A375 (cell line): ENCODE results near the gene SDHA. TPM values are rescaled to one million over a fixed set of nuclear protein-coding genes. Genes with fewer than 3 reads are reported as not detected.

Experiments used
- total RNA-seq: library from RNA; depleted of rRNA; stranded (reverse); fragments of >200 nt; shearing (Covaris generic); gene quantifications from 2 replicates; pipeline ENCODE4 v1.2.3, GENCODE V29; 2014; rRNA removed

SDHA gene
- total RNA-seq = 82.1 and 91.1 TPM in 2 replicates

GRCh38 chr5:217494-218456 is at the start of gene SDHA, which contains the start of gene CCDC127:
Gene SDHA (plus strand): TSS chr5:218320. CDS start chr5:218356, 36 bp downstream.
Gene CCDC127 (minus strand): TSS chr5:218153. CDS start chr5:216849, 1,304 bp downstream.

GRCh38 chr5:191036-191948 is 26.8 kb upstream of the SDHA start, which contains the start of gene LRRC14B:
Gene LRRC14B (plus strand): TSS chr5:191495. CDS start chr5:191539, 44 bp downstream.

Other genes with a start within 250 kb of the SDHA start
- 0.37 and 0.83 TPM in 2 replicates for gene PLEKHG4B, start 126.2 kb upstream of the SDHA start, total RNA-seq
- not detected in 2 replicates for gene LRRC14B, start 26.8 kb upstream of the SDHA start, total RNA-seq
- gene CCDC127, start 167 bp upstream of the SDHA start, total RNA-seq = 2.4 and 2.7 TPM in 2 replicates
- gene PDCD6, start 53.3 kb downstream of the SDHA start, total RNA-seq = 191 and 210 TPM in 2 replicates
- 23.2 and 29.2 TPM in 2 replicates for gene AHRR, start 103.4 kb downstream of the SDHA start, total RNA-seq
- gene EXOC3, start 224.9 kb downstream of the SDHA start, total RNA-seq = 54.3 and 54.5 TPM in 2 replicates